ENCODE measurements around the gene LPAR3. TPM values are rescaled to one million over a fixed set of nuclear protein-coding genes. Genes with fewer than 3 reads are reported as not detected.

Gene LPAR3
- total and polyA plus RNA-seq, 4 donors = 0.10 to 0.38 (median 0.33) TPM; not detected in 1

- Histone ChIP-seq H3K27me3 (ENCODE audit: control insufficient read depth in 1 of 2, insufficient read depth in 2 of 2, low read length in 1 of 2) (no peaks in the 10 kb centered on the region), H3K4me3 (ENCODE audit: low read length in 2 of 2) (no peak overlapping the region), H3K9me3 (ENCODE audit: control insufficient read depth, low read length) (no peaks in the 10 kb centered on the region), H3K27ac (ENCODE audit: low read depth in 1 of 2, low read length in 2 of 2) (no peak overlapping the region), H3K4me1 (ENCODE audit: control insufficient read depth in 1 of 2, insufficient read depth in 2 of 2, low read length in 2 of 2) (no peaks in the 10 kb centered on the region), H3K36me3 (ENCODE audit: control insufficient read depth in 1 of 2, insufficient read depth in 2 of 2, low read length in 1 of 2) (no peaks in the 10 kb centered on the region)
- WGBS, 2 donors = 1 to 6% methylated on average over 5 of the region's 5 CpGs
- ATAC-seq (ENCODE audit: low FRiP score) = no peak
- DNase-seq = no peak
- intact Hi-C loops (cut with DNase I) = no loop called here
Observed at GRCh38 chr1:84762664-84763063, 130.3 kb downstream of the LPAR3 start.

Other genes with a start within 250 kb of the LPAR3 start
- gene SSX2IP, start 202.7 kb downstream of the LPAR3 start, total RNA-seq = 10 to 100 TPM in 1 of 2 donors, 1 to 10 TPM in 1; 8.2 to 11.9 TPM
- gene SSX2IP, start 202.7 kb downstream of the LPAR3 start, polyA plus RNA-seq = 1 to 10 TPM; 2.7 to 8.8 TPM
- gene MCOLN2, start 103.9 kb upstream of the LPAR3 start, total RNA-seq = 1 to 10 TPM; 1.1 to 3.9 TPM
- gene MCOLN2, start 103.9 kb upstream of the LPAR3 start, polyA plus RNA-seq = 1 to 10 TPM; 1.0 to 3.3 TPM
- gene MCOLN3, start 155.3 kb upstream of the LPAR3 start, total RNA-seq = 1 to 10 TPM; 1.3 to 7.8 TPM
- 1 to 10 TPM in 1 of 2 donors, under 1 TPM in 1; 0.25 to 3.7 TPM for gene MCOLN3, start 155.3 kb upstream of the LPAR3 start, polyA plus RNA-seq

All from aorta (tissue), 5 donors.